GM12891 (cell line): ENCODE measurements around the gene TPSAB1.
"Not testable (repeated sequence)": the region's sequence is repeated elsewhere in the genome, so short reads cannot be mapped to it uniquely, and the experiment has no call there.

Source experiments
- POLR2A ChIP-seq: IDR thresholded peaks from 2 replicates; pipeline ENCODE4 v1.6.1; 2011; ENCODE audit warnings: low read depth, low read length, control low read depth
- TAF1 ChIP-seq: IDR thresholded peaks from 2 replicates; pipeline ENCODE4 v1.6.1; 2011; ENCODE audit warnings: low read depth, low read length, control low read depth

GRCh38 chr16:1239575-1239974 is 930 bp upstream of the TPSAB1 start:
- not testable (repeated sequence) for TF ChIP-seq POLR2A, TAF1
